Gastrocnemius medialis (tissue), 4 donors: ENCODE data around the gene ZNF490.

ENCODE experiments used
- POLR2A ChIP-seq, 2 donors: fragments of 450-650 bp; IDR thresholded peaks; one replicate each; pipeline ENCODE4 v1.6.1; 2017; ENCODE audit warnings: antibody characterized with exemption in 2 of 2, mild to moderate bottlenecking in 2 of 2, moderate library complexity in 2 of 2
- TF ChIP-seq, protein P1 (sequence below), 5 experiments: fragments of 450-650 bp in 3 of 5; fragments of 200-600 bp in 2 of 5; sonication (generic) in 2 of 5; IDR thresholded peaks in 4 of 5; conservative IDR thresholded peaks in 1 of 5; 1 replicate in 4 of 5; 2 replicates in 1 of 5; pipeline ENCODE4 v1.5.1; 2016 to 2019; ENCODE audit warnings: antibody characterized with exemption in 5 of 5, mild to moderate bottlenecking in 3 of 5, moderate library complexity in 3 of 5

DNA sequence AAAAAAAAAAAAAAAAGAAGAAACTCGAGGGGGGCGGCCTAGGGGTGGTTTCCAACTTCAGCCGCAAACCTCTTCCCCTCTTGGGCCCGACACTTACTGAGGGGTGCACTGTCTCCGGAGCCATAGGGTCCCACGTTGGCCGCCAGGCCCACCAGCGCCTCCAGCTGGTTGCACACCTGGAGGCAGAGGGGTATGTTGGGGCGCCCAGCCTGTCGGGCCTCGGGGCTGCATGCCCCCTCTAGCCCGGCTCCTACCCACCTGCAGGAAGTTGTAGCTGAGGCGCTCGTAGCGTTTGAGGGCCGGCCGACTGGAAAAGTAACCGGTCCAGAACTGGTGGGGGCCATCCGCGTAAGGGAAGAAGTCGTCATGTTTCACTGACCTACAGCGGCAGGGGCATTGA, 47.4 kb upstream of the ZNF490 start:
- no peak for TF ChIP-seq POLR2A (IDR thresholded peaks at IDR 0.05)
- TF ChIP-seq, protein P1, sequence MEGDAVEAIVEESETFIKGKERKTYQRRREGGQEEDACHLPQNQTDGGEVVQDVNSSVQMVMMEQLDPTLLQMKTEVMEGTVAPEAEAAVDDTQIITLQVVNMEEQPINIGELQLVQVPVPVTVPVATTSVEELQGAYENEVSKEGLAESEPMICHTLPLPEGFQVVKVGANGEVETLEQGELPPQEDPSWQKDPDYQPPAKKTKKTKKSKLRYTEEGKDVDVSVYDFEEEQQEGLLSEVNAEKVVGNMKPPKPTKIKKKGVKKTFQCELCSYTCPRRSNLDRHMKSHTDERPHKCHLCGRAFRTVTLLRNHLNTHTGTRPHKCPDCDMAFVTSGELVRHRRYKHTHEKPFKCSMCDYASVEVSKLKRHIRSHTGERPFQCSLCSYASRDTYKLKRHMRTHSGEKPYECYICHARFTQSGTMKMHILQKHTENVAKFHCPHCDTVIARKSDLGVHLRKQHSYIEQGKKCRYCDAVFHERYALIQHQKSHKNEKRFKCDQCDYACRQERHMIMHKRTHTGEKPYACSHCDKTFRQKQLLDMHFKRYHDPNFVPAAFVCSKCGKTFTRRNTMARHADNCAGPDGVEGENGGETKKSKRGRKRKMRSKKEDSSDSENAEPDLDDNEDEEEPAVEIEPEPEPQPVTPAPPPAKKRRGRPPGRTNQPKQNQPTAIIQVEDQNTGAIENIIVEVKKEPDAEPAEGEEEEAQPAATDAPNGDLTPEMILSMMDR (IDR thresholded peaks at IDR 0.05 in 4 of 5, conservative IDR thresholded peaks at IDR 0.05 in 1 of 5), result no peak
